GM20431 (cell line): ENCODE measurements around the gene PRDX1.
"Not testable (repeated sequence)": the region's sequence is repeated elsewhere in the genome, so short reads cannot be mapped to it uniquely, and the experiment has no call there.

ENCODE experiments used
- in situ Hi-C: fragments of 300-500 bp; cut with MseI, MboI; formaldehyde crosslinking; loops from one replicate; pipeline ENCODE4 v1.15.0; 2020; ENCODE audit warnings: low sequenced_read_pairs; ENCODE audit not compliant: unreplicated experiment

Gene PRDX1

DNA sequence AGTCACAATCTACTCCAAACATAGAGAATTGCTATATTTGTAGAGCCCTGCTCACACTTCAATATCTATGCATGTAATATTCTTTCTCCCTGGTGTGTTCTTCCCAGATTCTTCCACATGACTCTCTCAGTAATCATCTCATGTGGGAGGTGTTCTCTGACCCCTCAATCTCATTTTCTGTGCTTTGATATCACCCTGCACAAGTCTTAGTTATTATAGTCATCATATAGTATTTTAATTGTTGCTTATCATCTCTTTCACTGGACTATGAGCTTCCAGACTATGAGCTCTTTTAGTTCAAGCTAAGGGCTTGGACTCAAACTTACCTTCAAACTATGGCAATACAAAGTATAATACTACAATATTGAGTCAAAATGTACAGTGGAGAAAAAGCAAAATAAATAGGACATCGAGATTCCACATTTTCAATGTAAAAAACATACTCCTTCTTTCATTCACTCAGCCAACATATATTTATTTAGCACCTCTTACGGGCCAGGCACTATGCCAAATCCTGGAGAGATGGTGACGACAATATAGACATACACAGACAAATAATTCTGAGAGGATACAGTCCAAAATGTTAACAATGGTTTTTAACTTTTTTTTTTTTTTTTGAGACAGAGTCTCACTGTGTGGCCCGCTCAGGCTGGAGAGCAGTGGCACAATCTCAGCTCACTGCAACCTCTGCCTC lies 43.4 kb downstream of the PRDX1 start:
- in situ Hi-C loops, result loop anchor here (25.0 kb wide), 1 partner anchor 466 kb away; the partner anchor contains the start of genes HECTD3 and UROD

DNA sequence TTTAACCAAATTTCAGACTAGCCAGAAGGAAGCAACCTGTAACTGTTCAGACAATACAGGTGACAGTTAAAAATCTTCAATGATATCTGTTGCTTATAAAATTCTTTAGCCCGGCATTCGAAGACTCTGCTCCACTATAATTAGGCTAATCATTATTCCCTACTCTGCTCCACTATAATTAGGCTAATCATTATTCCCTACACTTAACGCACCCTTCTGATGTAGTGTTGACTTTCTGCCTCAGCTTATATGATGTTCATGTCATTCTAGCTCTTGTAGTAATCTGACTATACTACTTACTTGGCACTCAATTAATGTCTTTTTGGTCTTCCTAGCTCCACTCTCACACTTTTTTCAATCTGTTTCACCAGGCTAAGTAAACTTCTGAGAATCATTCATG lies 44.0 kb downstream of the PRDX1 start:
- in situ Hi-C loops, result loop anchor here (25.0 kb wide), 1 partner anchor 465 kb away; the partner anchor contains the start of genes HECTD3 and UROD

- in situ Hi-C loops, result not testable (repeated sequence)
These were observed 47.5 kb downstream of the PRDX1 start for GRCh38 chr1:45474194-45474593.

GRCh38 chr1:45473302-45473701 lies 48.4 kb downstream of the PRDX1 start:
- in situ Hi-C loops, result no loop called here

GRCh38 chr1:45470306-45470798 lies 51.3 kb downstream of the PRDX1 start:
- in situ Hi-C loops, result no loop called here

DNA sequence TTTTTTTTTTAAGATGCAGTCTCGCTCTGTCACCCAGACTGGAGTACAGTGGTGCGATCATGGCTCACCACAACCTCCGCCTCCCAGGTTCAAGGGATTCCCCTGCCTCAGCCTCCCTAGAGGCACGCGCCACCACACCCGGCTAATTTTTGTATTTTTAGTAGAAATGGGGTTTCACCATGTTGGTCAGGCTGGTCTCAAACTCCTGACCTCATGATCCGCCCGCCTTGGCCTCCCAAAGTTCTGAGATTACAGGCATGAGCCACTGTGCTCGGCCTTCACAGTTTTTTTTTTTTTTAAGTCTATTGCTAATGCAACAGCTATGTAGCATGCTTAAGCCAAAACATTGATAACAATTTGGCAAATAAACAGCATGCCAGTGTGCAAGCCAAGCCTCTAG lies 54.3 kb downstream of the PRDX1 start:
- in situ Hi-C loops, result not testable (repeated sequence)

DNA sequence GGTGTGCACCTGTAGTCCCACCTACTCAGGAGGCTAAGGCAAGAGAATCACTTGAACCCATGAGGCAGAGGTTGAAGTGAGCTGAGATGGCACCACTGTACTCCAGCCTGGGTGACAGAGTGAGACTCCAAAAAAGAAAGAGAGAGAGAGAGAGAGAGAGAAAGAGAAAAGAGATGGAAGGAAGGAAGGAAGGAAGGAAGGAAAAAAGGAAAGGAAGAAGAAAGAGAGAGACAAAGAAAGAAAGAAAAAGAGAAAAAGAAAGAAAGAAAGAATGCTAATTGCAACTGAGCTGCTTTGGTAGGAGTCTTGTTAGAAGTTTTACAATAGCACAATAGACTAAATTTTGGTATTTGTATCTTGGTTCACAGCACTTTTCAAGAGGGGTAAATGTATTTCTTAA lies 56.4 kb downstream of the PRDX1 start:
- in situ Hi-C loops, result no loop called here
